HG03135 (cell line): ENCODE measurements around the gene ULK1.

Source experiments
- ATAC-seq: cut with Tn5 transposase; IDR thresholded peaks from one replicate; pipeline ENCODE4 v1.9.1; 2021; ENCODE audit warnings: mild to moderate bottlenecking, moderate library complexity; ENCODE audit not compliant: unreplicated experiment

The ULK1 gene

GRCh38 chr12:131919051-131919347 lies 24.6 kb downstream of the ULK1 start:
- ATAC-seq: no peak

DNA sequence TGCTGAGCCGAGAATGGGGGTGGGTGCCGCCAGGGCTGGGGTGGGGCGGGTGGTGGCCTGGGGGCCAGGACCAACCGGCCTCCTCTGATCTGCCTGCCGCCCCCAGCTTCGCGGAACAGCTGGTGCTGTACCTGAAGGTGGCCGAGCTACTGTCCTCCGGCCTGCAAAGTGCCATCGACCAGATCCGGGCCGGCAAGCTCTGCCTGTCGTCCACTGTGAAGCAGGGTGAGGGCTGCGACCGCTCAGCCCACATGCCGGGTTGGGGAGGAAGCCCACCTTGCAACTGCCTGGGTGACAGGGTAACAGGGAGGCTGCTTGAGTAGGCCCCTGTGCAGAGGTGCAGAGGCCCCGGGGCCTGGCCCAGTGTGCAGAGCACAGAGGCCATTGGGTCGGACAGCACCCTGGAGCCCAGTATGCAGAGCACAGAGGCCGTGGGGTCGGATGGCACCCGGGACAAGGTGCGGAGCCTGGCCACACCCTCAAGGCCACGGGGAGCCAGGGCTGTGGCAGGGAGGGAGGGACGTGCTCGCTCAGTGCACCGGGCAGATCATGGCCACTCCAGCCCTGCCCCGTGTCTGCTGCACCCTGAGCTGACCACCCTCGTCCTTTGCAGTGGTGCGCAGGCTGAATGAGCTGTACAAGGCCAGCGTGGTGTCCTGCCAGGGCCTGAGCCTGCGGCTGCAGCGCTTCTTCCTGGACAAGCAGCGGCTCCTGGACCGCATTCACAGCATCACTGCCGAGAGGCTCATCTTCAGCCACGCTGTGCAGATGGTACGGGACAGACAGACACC lies 25.1 kb downstream of the ULK1 start:
- no peak for ATAC-seq

GRCh38 chr12:131920157-131920508 lies 25.7 kb downstream of the ULK1 start:
- ATAC-seq: no peak

- ATAC-seq: no peak
These were observed 26.7 kb downstream of the ULK1 start for GRCh38 chr12:131920902-131921840.

DNA sequence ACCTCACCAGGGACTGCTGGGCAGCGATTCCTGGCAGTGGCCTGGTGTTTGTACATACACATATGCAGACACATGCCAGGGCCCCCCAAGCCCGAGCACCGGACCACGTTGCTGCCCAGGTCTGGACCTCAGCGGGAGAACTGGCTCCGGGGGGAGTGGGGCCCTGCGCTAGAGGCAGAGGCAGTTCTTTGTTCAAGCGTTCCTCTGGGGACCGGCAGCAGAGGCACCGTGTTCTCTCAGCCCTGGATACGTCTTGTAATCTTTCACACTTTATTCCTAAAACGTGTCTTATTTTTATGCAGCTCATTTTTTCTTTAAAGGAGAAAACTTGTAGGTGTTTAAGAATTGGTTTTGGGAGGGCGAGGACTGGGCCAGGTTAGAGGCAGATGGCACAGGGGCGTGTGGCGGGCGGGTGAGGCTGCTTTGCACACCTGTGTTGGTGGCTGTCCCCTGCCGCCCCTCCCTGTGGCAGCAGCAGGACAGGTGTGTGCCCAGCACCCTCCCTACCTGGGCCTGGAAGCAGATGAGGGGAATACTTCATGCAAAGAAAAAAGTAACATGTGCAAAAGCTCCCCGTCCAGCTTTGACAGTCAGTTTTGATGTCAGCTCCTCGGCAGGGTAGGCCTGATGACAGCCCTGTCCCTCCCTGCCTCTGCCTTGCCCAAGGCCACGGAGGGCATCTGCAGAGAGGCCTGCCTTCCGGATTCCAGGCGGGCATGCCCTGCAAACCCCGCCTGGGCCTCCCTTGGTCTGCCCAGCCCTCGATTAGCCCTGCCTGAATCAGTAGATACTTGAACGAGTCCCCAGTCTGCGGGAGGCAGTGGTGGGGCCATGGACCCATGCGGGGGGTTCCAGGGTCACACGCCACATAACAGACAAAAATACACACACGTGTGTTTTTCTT lies 27.7 kb downstream of the ULK1 start:
- ATAC-seq: no peak

- no peak for ATAC-seq
These were observed 28.4 kb downstream of the ULK1 start for GRCh38 chr12:131922772-131923171.

GRCh38 chr12:131923260-131923659 lies 28.8 kb downstream of the ULK1 start:
- ATAC-seq: peak; percentile 81

GRCh38 chr12:131927110-131928079 lies 33.0 kb downstream of the ULK1 start:
- no peak for ATAC-seq

- no peak for ATAC-seq
These were observed 33.8 kb downstream of the ULK1 start for GRCh38 chr12:131928080-131928710.

DNA sequence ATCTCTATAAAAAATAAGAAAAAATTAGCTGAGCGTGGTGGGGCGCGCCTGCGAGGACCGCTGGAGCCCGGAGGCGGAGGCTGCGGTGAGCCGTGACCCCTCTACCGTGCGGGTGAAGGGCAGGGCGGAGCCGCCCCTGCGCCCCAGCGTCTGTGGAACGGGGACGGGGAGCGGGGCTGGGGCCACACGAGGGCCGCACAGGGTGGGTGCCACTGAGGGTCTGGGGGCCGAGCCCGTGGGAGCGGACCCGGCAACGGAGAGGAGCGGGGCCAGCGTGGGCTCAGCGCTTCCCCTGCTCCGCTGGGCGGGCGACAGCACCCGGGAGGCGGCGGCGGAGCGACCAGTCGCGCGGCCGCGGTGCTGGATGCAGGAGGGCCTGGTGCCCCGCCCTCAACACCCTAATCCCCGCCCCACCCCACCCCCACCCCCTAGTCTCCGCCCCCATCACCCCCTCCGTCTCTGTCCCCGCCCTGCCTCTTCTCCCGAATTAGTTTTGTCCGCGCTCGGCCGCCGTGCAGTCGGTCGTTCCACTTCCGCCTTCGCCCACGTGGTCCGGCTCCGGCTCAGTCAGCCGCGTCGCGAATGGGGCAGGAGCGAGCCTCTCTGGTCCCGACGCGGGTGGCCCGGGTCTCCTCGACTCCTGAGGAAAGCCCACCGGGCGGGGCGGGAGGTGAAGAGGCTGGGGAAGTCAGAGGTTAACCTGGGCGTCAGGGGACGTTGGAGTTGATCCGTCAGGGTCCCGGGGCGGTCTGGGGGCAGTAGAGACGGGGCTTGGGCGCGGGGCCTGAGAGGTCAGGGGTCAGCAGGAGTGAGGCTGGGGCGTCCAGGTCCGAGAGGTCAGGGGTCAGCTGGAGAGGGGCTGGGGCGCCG lies 34.5 kb downstream of the ULK1 start, which contains the start of gene PUS1:
PUS1 (plus strand) TSS at position 566 of the 870 bp plus-strand sequence. CDS start 447 bp downstream, outside the sequence.
- ATAC-seq: peak; percentile 55

DNA sequence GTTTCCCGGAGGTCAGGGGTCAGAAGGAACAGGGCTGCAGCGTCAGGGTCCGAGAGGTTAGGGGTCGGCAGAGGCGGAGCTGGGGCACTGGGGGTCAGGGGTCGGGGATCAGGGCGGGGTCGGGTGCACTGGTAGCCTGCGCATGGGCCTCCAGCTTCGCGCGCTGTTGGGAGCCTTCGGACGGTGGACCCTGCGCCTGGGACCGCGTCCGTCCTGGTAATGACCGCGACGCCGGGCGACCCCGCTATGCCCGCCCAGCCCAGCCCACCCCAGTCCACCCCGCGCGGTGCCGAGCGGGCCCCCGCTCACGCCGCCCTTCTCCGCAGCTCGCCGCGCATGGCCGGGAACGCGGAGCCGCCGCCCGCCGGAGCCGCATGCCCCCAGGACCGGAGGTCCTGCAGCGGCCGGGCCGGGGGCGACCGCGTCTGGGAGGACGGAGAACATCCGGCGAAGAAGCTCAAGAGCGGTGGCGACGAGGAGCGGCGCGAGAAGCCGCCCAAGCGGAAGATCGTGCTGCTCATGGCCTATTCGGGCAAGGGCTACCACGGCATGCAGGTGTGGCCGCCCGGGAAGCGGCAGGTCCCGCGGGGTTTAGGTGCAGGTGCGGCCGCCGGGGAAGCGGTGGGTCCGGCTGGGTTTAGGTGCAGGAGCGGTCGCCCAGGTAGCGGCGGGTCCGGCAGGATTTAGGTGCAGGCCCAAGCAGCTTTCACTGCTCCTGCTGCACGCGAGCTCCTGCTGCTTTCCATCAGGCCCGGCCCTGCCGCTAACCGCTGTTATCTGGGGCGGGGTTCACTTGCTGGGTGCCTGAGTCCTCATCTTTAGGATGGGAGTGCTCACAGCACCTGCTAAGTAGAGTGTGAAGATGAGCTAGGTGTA lies 35.4 kb downstream of the ULK1 start:
- ATAC-seq: peak; percentile 20

DNA sequence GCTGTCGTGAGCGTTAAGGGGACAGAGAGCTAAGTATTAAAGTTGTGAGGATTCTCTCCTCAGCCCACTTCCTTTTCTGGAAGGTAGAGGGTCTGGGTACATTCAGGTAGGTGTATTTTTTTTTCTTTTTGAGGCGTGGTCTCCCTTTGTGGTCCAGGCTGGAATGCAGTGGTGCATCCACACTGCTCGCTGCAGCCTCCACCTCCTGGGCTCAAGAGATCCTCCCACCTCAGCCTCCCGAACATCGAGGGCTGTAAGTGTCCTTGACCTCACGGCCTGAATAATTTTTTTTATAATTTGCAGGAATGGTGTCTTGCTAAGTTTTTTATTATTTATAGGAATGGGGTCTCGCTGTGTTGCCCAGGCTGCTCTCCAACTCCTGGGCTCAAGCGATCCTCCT lies 36.1 kb downstream of the ULK1 start:
- no peak for ATAC-seq

- ATAC-seq: no peak
These were observed 39.0 kb downstream of the ULK1 start for GRCh38 chr12:131933387-131933786.

DNA sequence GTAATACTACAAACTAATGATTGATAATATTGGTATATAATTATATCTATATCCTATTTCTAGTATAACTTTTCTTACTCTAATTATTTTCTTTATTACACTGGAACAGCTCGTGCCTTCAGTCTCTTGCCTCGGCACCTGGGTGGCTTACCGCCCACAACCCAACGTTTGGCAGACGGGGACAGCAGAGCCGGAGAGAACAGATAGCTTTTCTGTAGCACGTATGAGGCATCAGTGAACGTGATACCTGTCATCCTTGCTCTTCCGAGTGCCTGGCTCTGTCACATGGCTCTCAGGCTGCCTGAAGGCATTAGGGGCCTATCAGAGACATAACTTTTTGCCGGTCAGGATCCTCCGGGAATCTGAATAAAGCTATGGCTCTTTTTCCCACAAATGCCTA lies 40.1 kb downstream of the ULK1 start:
- ATAC-seq: no peak

DNA sequence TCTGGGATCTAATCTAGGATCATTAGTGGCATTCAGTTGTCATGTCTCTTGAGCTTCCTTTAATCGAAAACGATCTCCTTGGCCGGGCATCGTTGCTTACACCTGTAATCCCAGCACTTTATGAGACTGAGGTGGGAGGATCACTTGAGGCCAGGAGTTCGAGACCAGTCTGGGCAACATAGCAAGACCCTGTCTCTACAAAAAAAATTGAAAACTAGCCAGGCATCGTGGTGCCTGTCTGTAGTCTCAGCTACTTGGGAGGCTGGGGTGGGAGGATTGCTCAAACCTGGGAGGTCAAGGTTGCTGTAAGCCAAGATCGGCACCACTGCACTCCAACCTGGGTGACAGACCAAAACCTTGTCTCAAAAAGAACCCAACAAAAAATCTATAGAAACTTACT lies 43.7 kb downstream of the ULK1 start:
- ATAC-seq: no peak

- ATAC-seq: no peak
These were observed 44.6 kb downstream of the ULK1 start for GRCh38 chr12:131939007-131939406.

DNA sequence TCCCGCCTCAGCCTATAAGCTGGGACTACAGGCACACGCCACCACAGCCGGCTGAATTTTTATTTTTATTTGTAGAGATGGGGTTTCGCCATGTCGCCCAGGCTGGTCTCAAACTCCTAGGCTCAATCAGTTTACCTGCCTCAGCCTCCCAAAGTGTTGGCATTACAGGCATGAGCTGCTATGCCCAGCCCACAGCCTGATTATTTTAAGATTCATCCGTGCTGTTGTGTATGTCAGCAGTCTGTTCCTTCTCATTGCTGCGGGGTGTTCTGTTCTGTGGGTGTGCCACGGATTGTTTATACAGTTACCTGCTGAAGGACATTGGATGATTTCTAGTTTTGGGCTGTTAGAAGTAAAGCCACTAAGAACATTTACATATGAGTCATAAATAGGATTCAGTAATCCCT lies 45.7 kb downstream of the ULK1 start:
- no peak for ATAC-seq
